GM23338 (cell line): ENCODE data around the gene ATP1A3. TPM values are rescaled to one million over a fixed set of nuclear protein-coding genes. Genes with fewer than 3 reads are reported as not detected.

ENCODE experiments used
- ATAC-seq: fragments of 200-7000 bp; cut with Tn5 transposase; 3 replicates; pipeline ENCODE4 v1.9.1; 2020
- DNase-seq: peaks from one replicate; pipeline ENCODE4 v3.0.0-alpha.2; 2015; ENCODE audit warnings: low spot score
- H2AFZ ChIP-seq: fragments of 200-600 bp; sonication (generic); 2 replicates; pipeline ENCODE4 v1.8.0; 2016; ENCODE audit warnings: antibody characterized with exemption, mild to moderate bottlenecking, moderate library complexity
- H3F3A ChIP-seq: fragments of 200-600 bp; sonication (generic); replicated peaks from 2 replicates; pipeline ENCODE4 v1.8.0; 2017; ENCODE audit warnings: antibody characterized with exemption, mixed run types, low read depth
- H3K27ac ChIP-seq: fragments of 200-600 bp; sonication (generic); 2 replicates; pipeline ENCODE4 v1.6.1; 2016; ENCODE audit warnings: low read depth
- H3K27me3 ChIP-seq: fragments of 200-600 bp; sonication (generic); 2 replicates; pipeline ENCODE4 v1.8.0; 2016; ENCODE audit warnings: mild to moderate bottlenecking, mixed run types, moderate library complexity; ENCODE audit not compliant: insufficient read depth
- H3K36me3 ChIP-seq: fragments of 200-600 bp; sonication (generic); 2 replicates; pipeline ENCODE4 v1.8.0; 2016; ENCODE audit warnings: mild to moderate bottlenecking; ENCODE audit not compliant: insufficient read depth
- H3K4me1 ChIP-seq: fragments of 200-600 bp; sonication (generic); 2 replicates; pipeline ENCODE4 v1.8.0; 2016; ENCODE audit warnings: mild to moderate bottlenecking, moderate library complexity; ENCODE audit not compliant: insufficient read depth
- H3K4me2 ChIP-seq: fragments of 200-600 bp; sonication (generic); 2 replicates; pipeline ENCODE4 v1.7.1; 2017; ENCODE audit warnings: mixed run types
- H3K4me3 ChIP-seq: fragments of 200-600 bp; sonication (generic); 2 replicates; pipeline ENCODE4 v1.6.1; 2016; ENCODE audit warnings: mixed run types
- H3K79me2 ChIP-seq: fragments of 200-600 bp; sonication (generic); replicated peaks from 2 replicates; pipeline ENCODE4 v1.8.0; 2017; ENCODE audit warnings: mild to moderate bottlenecking; ENCODE audit not compliant: insufficient read depth
- H3K9me2 ChIP-seq: fragments of 200-600 bp; sonication (generic); 2 replicates; pipeline ENCODE4 v1.8.0; 2017; ENCODE audit not compliant: insufficient read depth
- H4K20me1 ChIP-seq: fragments of 200-600 bp; sonication (generic); replicated peaks from 2 replicates; pipeline ENCODE4 v1.8.0; 2017; ENCODE audit warnings: mild to moderate bottlenecking; ENCODE audit not compliant: insufficient read depth
- H3K27ac Mint-ChIP-seq: 2 replicates; pipeline ENCODE4 v1.8.0; 2020; ENCODE audit warnings: inconsistent platforms, mild to moderate bottlenecking, moderate library complexity, mixed read lengths
- H3K27me3 Mint-ChIP-seq: 3 replicates; pipeline ENCODE4 v1.8.0; 2022; ENCODE audit warnings: low read depth, mild to moderate bottlenecking, moderate library complexity, mixed read lengths, inconsistent platforms; ENCODE audit not compliant: insufficient read depth, poor library complexity
- H3K36me3 Mint-ChIP-seq: 3 replicates; pipeline ENCODE4 v1.8.0; 2021; ENCODE audit warnings: low read depth, mild to moderate bottlenecking, inconsistent platforms, moderate library complexity, mixed read lengths
- H3K4me1 Mint-ChIP-seq: 3 replicates; pipeline ENCODE4 v1.8.0; 2020; ENCODE audit warnings: mild to moderate bottlenecking, inconsistent platforms, mixed read lengths
- H3K4me3 Mint-ChIP-seq: 3 replicates; pipeline ENCODE4 v1.8.0; 2021; ENCODE audit warnings: moderate library complexity, mild to moderate bottlenecking, inconsistent platforms, mixed read lengths
- H3K9me3 Mint-ChIP-seq: 3 replicates; pipeline ENCODE4 v1.8.0; 2020; ENCODE audit warnings: moderate library complexity, mild to moderate bottlenecking, inconsistent platforms, mixed read lengths
- CREB1 ChIP-seq: fragments of 250-450 bp; sonication (Bioruptor Pico); IDR thresholded peaks from 2 replicates; pipeline ENCODE4 v1.5.0; 2020; ENCODE audit warnings: low read depth, mild to moderate bottlenecking, moderate library complexity
- NANOG ChIP-seq: IDR thresholded peaks from 2 replicates; pipeline ENCODE4 v1.6.1; 2016; ENCODE audit warnings: antibody characterized with exemption, borderline replicate concordance
- POLR2AphosphoS5 ChIP-seq: IDR thresholded peaks from 2 replicates; pipeline ENCODE4 v1.6.1; 2016; ENCODE audit warnings: antibody characterized with exemption, low read depth
- REST ChIP-seq: IDR thresholded peaks from one replicate; pipeline ENCODE4 v1.6.1; 2018; ENCODE audit warnings: antibody characterized with exemption; ENCODE audit not compliant: unreplicated experiment
- STAT1 ChIP-seq: IDR thresholded peaks from one replicate; pipeline ENCODE4 v1.6.1; 2016; ENCODE audit warnings: antibody characterized with exemption; ENCODE audit not compliant: unreplicated experiment
- ZNF114 ChIP-seq: fragments of 250-450 bp; sonication (Bioruptor Pico); IDR thresholded peaks from 2 replicates; pipeline ENCODE4 v1.5.0; 2020; ENCODE audit warnings: mild to moderate bottlenecking, moderate library complexity
- ZNF331 ChIP-seq: fragments of 250-450 bp; sonication (Bioruptor Pico); IDR thresholded peaks from 2 replicates; pipeline ENCODE4 v1.5.0; 2020; ENCODE audit warnings: low read depth, mild to moderate bottlenecking, moderate library complexity
- polyA plus RNA-seq: library from polyadenylated mRNA; unstranded; fragments of >200 nt; fragmentation: Nextera tagmentation; extraction: Ambion mirVana; gene quantifications from 2 replicates; pipeline ENCODE4 v1.2.1, GENCODE V29; 2016
- total RNA-seq: library from RNA; depleted of rRNA; stranded (reverse); fragments of >200 nt; shearing (Covaris generic); gene quantifications from 2 replicates; pipeline ENCODE4 v1.2.3, GENCODE V29; 2014
- TF ChIP-seq, protein P1 (sequence below): IDR thresholded peaks from 2 replicates; pipeline ENCODE4 v1.6.1; 2016; ENCODE audit warnings: antibody characterized with exemption

ATP1A3 gene
- total and polyA plus RNA-seq, 2 experiments from 2014 or later, result 11.5 to 37.3 TPM

- H3K36me3 ChIP-seq, result no peaks in the 10 kb centered on the region; the same call in 1 of the 2 replicates
- H3K4me3 ChIP-seq, result peak overlapping the region; percentile 58
- DNase-seq (peak; percentile 76), ATAC-seq (peak; percentile 2)
- peak overlapping the region; percentile 89 for H3K4me2 ChIP-seq
- Mint-ChIP-seq H3K36me3 (peaks cover 11% of the 10 kb centered on the region; the same call in 2 of the 3 replicates), H3K4me3 (peak overlapping the region; percentile 70), H3K27ac (no peak overlapping the region), H3K4me1 (peaks cover 34% of the 10 kb centered on the region), H3K27me3 (peaks cover 71% of the 10 kb centered on the region), H3K9me3 (no peaks in the 10 kb centered on the region)
- TF ChIP-seq ZNF331 (CRISPR knock-in tag), result no peak
- no peak for TF ChIP-seq REST
- TF ChIP-seq ZNF114 (CRISPR knock-in tag), result no peak
- TF ChIP-seq, protein P1, sequence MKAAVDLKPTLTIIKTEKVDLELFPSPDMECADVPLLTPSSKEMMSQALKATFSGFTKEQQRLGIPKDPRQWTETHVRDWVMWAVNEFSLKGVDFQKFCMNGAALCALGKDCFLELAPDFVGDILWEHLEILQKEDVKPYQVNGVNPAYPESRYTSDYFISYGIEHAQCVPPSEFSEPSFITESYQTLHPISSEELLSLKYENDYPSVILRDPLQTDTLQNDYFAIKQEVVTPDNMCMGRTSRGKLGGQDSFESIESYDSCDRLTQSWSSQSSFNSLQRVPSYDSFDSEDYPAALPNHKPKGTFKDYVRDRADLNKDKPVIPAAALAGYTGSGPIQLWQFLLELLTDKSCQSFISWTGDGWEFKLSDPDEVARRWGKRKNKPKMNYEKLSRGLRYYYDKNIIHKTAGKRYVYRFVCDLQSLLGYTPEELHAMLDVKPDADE, result no peak; the same call in 1 of the 2 replicates
- no peak for TF ChIP-seq CREB1 (CRISPR knock-in tag)
- TF ChIP-seq STAT1, result no peak
- no peak for TF ChIP-seq NANOG
- TF ChIP-seq POLR2AphosphoS5, result peak; percentile 31
- H4K20me1 ChIP-seq, result peaks cover 10% of the 10 kb centered on the region; the same call in 1 of the 2 replicates
- H3K79me2 ChIP-seq, result no peaks in the 10 kb centered on the region
- H3K4me1 ChIP-seq, result peaks cover 18% of the 10 kb centered on the region
- H3F3A ChIP-seq, result peaks cover 23% of the 10 kb centered on the region; the same call in 1 of the 2 replicates
- no peak overlapping the region for H3K27ac ChIP-seq
- peaks cover 72% of the 10 kb centered on the region for H3K27me3 ChIP-seq
- H2AFZ ChIP-seq, result no peak overlapping the region
- no peaks in the 10 kb centered on the region for H3K9me2 ChIP-seq
These were observed 3.8 kb upstream of the ATP1A3 start for GRCh38 chr19:41997851-41998229.

DNA sequence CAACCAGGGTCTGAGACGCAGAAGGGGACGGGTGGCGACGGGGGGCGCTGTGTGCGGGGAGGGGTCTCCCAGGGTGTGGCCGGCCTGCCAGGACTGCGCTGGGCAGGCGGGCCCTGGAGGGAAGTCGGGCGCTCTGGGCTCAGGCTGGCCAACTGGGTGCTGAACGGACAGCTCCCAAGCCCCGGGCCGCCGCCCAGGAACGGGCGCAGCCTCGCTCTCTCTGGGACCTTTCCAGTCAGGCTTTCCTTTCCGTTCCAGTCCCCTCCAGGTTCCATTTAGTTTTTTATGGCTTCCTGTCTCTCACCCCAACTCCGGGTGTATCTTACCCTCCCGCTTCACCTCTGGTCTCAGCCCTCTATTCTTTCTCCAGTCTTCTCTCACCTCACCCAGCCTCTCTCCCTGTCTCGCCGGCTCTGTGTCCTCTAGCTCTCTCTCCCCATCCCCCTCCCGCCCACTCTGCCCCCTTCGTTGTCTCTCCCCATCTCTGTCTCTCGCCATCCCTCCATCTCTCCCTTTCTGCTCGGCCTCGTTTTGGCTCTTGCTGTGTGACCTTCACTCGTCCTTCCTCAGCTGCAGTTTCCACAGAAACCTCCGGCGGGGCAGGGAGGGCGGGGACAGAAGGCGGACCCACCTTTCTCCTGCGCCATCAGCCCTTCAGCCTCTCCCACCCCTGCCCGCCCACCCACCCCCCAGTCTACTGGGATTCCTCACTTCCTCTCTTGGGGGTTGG lies 3.3 kb upstream of the ATP1A3 start:
- no peaks in the 10 kb centered on the region for H3K79me2 ChIP-seq
- H3K36me3 ChIP-seq, result no peaks in the 10 kb centered on the region; the same call in 1 of the 2 replicates
- no peak overlapping the region for H3K27ac ChIP-seq
- H2AFZ ChIP-seq, result no peak overlapping the region
- peaks cover 10% of the 10 kb centered on the region; the same call in 1 of the 2 replicates for H4K20me1 ChIP-seq
- H3K27ac Mint-ChIP-seq, result no peak overlapping the region
- ATAC-seq (peak; percentile 58), DNase-seq (peak; percentile 88)
- TF ChIP-seq CREB1 (CRISPR knock-in tag) (no peak), REST (peak; percentile 83)
- H3K4me1 Mint-ChIP-seq, result peaks cover 39% of the 10 kb centered on the region
- no peaks in the 10 kb centered on the region for H3K9me2 ChIP-seq
- H3K36me3 Mint-ChIP-seq, result peaks cover 11% of the 10 kb centered on the region; the same call in 2 of the 3 replicates
- H3K4me3 ChIP-seq, result peak overlapping the region; percentile 58
- peaks cover 22% of the 10 kb centered on the region for H3K4me1 ChIP-seq
- H3K27me3 ChIP-seq, result peaks cover 72% of the 10 kb centered on the region
- peak overlapping the region; percentile 70 for H3K4me3 Mint-ChIP-seq
- H3K9me3 Mint-ChIP-seq, result no peaks in the 10 kb centered on the region
- H3F3A ChIP-seq, result peaks cover 27% of the 10 kb centered on the region; the same call in 1 of the 2 replicates
- H3K27me3 Mint-ChIP-seq, result peaks cover 73% of the 10 kb centered on the region
- H3K4me2 ChIP-seq, result peak overlapping the region; percentile 89
